GM19395 (cell line): ENCODE data around the gene RIMBP2.

Source experiments
- ATAC-seq: cut with Tn5 transposase; IDR thresholded peaks from one replicate; pipeline ENCODE4 v1.9.1; 2021; ENCODE audit warnings: mild to moderate bottlenecking, moderate library complexity; ENCODE audit not compliant: unreplicated experiment

RIMBP2 gene

GRCh38 chr12:130454296-130454695 is 261.8 kb downstream of the RIMBP2 start:
- no peak for ATAC-seq

- no peak for ATAC-seq
Measured at GRCh38 chr12:130452546-130452945, 263.6 kb downstream of the RIMBP2 start.

GRCh38 chr12:130451001-130451930 is 264.8 kb downstream of the RIMBP2 start:
- no peak for ATAC-seq

- ATAC-seq: no peak
Measured at GRCh38 chr12:130449291-130449690, 266.8 kb downstream of the RIMBP2 start.

- no peak for ATAC-seq
Measured at GRCh38 chr12:130448044-130448821, 267.9 kb downstream of the RIMBP2 start.

- no peak for ATAC-seq
Measured at GRCh38 chr12:130447655-130447965, 268.5 kb downstream of the RIMBP2 start.

GRCh38 chr12:130446846-130447654 is 269.0 kb downstream of the RIMBP2 start:
- ATAC-seq: no peak

GRCh38 chr12:130444986-130445385 is 271.1 kb downstream of the RIMBP2 start:
- no peak for ATAC-seq

- ATAC-seq: no peak
Measured at GRCh38 chr12:130444061-130444460, 272.0 kb downstream of the RIMBP2 start.

GRCh38 chr12:130441771-130442760 is 274.0 kb downstream of the RIMBP2 start:
- ATAC-seq: no peak

GRCh38 chr12:130440411-130441080 is 275.6 kb downstream of the RIMBP2 start:
- no peak for ATAC-seq

GRCh38 chr12:130439250-130439649 is 276.8 kb downstream of the RIMBP2 start:
- no peak for ATAC-seq

GRCh38 chr12:130438711-130439110 is 277.4 kb downstream of the RIMBP2 start:
- no peak for ATAC-seq

GRCh38 chr12:130438243-130438620 is 277.9 kb downstream of the RIMBP2 start:
- ATAC-seq: no peak

GRCh38 chr12:130437555-130438242 is 278.4 kb downstream of the RIMBP2 start:
- no peak for ATAC-seq

GRCh38 chr12:130436741-130437501 is 279.2 kb downstream of the RIMBP2 start:
- no peak for ATAC-seq

GRCh38 chr12:130435826-130436225 is 280.3 kb downstream of the RIMBP2 start:
- no peak for ATAC-seq

GRCh38 chr12:130435331-130435730 is 280.8 kb downstream of the RIMBP2 start:
- ATAC-seq: no peak
